ENCODE data around the gene CNTNAP2. TPM values are rescaled to one million over a fixed set of nuclear protein-coding genes. Genes with fewer than 3 reads are reported as not detected.

Gene CNTNAP2
- total RNA-seq, 4 donors from 2014 or later: 0.25 to 0.89 (median 0.30) TPM; not detected in 1

- H3K4me3 ChIP-seq: no peak overlapping the region
- no peaks in the 10 kb centered on the region for H3K4me1 ChIP-seq
- no peak overlapping the region for H3K27ac ChIP-seq
- no peaks in the 10 kb centered on the region for H3K9me3 ChIP-seq
- no peak for DNase-seq (ENCODE audit: low spot score in 2 of 2)
- TF ChIP-seq EP300 (IDR thresholded peaks at IDR 0.05) (no peak), CTCF (IDR thresholded peaks at IDR 0.05) (no peak), POLR2AphosphoS5 (IDR thresholded peaks at IDR 0.05) (no peak), POLR2A (IDR thresholded peaks at IDR 0.05) (no peak)
- no peaks in the 10 kb centered on the region for H3K27me3 ChIP-seq
- H3K36me3 ChIP-seq: no peaks in the 10 kb centered on the region
Measured at GRCh38 chr7:147052818-147053217, 936.2 kb downstream of the CNTNAP2 start.

- Histone ChIP-seq H3K36me3 (no peaks in the 10 kb centered on the region), H3K9me3 (no peaks in the 10 kb centered on the region), H3K27me3 (no peaks in the 10 kb centered on the region), H3K27ac (no peak overlapping the region), H3K4me3 (no peak overlapping the region), H3K4me1 (no peaks in the 10 kb centered on the region)
- DNase-seq (ENCODE audit: low spot score in 2 of 2): no peak
- 74% methylated on average over 5 of the region's 5 CpGs for WGBS
- no peak for TF ChIP-seq CTCF (IDR thresholded peaks at IDR 0.05)
- TF ChIP-seq POLR2A (IDR thresholded peaks at IDR 0.05): no peak
- TF ChIP-seq POLR2AphosphoS5 (IDR thresholded peaks at IDR 0.05): no peak
- TF ChIP-seq EP300 (IDR thresholded peaks at IDR 0.05): no peak
Measured at GRCh38 chr7:147053746-147054145, 937.1 kb downstream of the CNTNAP2 start.

- 95% methylated on average over 3 of the region's 3 CpGs for WGBS
- Histone ChIP-seq H3K9me3 (no peaks in the 10 kb centered on the region), H3K27ac (no peak overlapping the region), H3K27me3 (no peaks in the 10 kb centered on the region), H3K36me3 (no peaks in the 10 kb centered on the region), H3K4me3 (no peak overlapping the region), H3K4me1 (no peaks in the 10 kb centered on the region)
- DNase-seq (ENCODE audit: low spot score in 2 of 2): no peak
- TF ChIP-seq EP300 (IDR thresholded peaks at IDR 0.05) (no peak), POLR2A (IDR thresholded peaks at IDR 0.05) (no peak), CTCF (IDR thresholded peaks at IDR 0.05) (no peak), POLR2AphosphoS5 (IDR thresholded peaks at IDR 0.05) (no peak)
Measured at GRCh38 chr7:147060070-147060469, 943.5 kb downstream of the CNTNAP2 start.

- Histone ChIP-seq H3K4me3 (no peak overlapping the region), H3K36me3 (no peaks in the 10 kb centered on the region), H3K4me1 (no peaks in the 10 kb centered on the region), H3K27me3 (no peaks in the 10 kb centered on the region), H3K9me3 (no peaks in the 10 kb centered on the region), H3K27ac (no peak overlapping the region)
- no peak for DNase-seq (ENCODE audit: low spot score in 2 of 2)
- no peak for TF ChIP-seq POLR2AphosphoS5 (IDR thresholded peaks at IDR 0.05)
- no peak for TF ChIP-seq POLR2A (IDR thresholded peaks at IDR 0.05)
- no peak for TF ChIP-seq CTCF (IDR thresholded peaks at IDR 0.05)
- no peak for TF ChIP-seq EP300 (IDR thresholded peaks at IDR 0.05)
- WGBS: 65% methylated on average over 4 of the region's 4 CpGs
Measured at GRCh38 chr7:147062897-147063296, 946.3 kb downstream of the CNTNAP2 start.

GRCh38 chr7:147068842-147069241 is 952.2 kb downstream of the CNTNAP2 start:
- DNase-seq (ENCODE audit: low spot score in 2 of 2): no peak
- Histone ChIP-seq H3K36me3 (no peaks in the 10 kb centered on the region), H3K27ac (no peak overlapping the region), H3K9me3 (no peaks in the 10 kb centered on the region), H3K4me3 (no peak overlapping the region), H3K27me3 (no peaks in the 10 kb centered on the region), H3K4me1 (no peaks in the 10 kb centered on the region)
- WGBS: 46% methylated on average over 5 of the region's 5 CpGs
- no peak for TF ChIP-seq EP300 (IDR thresholded peaks at IDR 0.05)
- TF ChIP-seq POLR2A (IDR thresholded peaks at IDR 0.05): no peak
- TF ChIP-seq CTCF (IDR thresholded peaks at IDR 0.05): no peak
- no peak for TF ChIP-seq POLR2AphosphoS5 (IDR thresholded peaks at IDR 0.05)

All from suprapubic skin (tissue), 4 donors.